ENCODE data around the gene DOP1B.
"Not testable (repeated sequence)": the region's sequence is repeated elsewhere in the genome, so short reads cannot be mapped to it uniquely, and the experiment has no call there.

The DOP1B gene

DNA sequence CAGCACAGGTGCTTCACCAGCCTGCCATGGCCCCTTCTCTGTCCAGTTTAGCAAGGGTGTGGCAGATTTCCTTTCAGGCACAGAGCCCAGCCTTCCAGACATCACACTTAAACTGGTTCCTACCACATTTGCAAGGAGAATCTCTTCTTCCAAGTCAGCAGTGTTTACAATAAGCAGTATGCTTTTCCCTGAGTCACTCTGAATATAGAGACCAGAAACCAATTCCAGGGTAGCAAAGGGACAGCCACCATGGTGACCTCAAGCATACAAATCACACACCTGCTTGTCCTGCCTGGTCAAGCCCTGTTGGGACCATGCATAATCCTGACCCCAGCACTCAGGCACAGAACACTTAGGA lies 30.4 kb upstream of the DOP1B start:
- H3K27me3 ChIP-seq (ENCODE audit: low read depth, low read length) = no peaks in the 10 kb centered on the region
- H3K27ac ChIP-seq (ENCODE audit: low read length) = no peak overlapping the region
- no peaks in the 10 kb centered on the region for H3K9me3 ChIP-seq (ENCODE audit: control insufficient read depth in 1 of 2, low read length in 2 of 2)
- H3K4me3 ChIP-seq (ENCODE audit: low read depth in 1 of 2, low read length in 2 of 2) = no peak overlapping the region
- H3K36me3 ChIP-seq (ENCODE audit: control insufficient read depth in 1 of 2, insufficient read depth in 2 of 2, low read length in 2 of 2) = no peaks in the 10 kb centered on the region
- peaks cover 7 to 13% of the 10 kb centered on the region in 2 donors for H3K4me1 ChIP-seq (ENCODE audit: control insufficient read depth in 1 of 2, insufficient read depth in 2 of 2, low read length in 2 of 2)

DNA sequence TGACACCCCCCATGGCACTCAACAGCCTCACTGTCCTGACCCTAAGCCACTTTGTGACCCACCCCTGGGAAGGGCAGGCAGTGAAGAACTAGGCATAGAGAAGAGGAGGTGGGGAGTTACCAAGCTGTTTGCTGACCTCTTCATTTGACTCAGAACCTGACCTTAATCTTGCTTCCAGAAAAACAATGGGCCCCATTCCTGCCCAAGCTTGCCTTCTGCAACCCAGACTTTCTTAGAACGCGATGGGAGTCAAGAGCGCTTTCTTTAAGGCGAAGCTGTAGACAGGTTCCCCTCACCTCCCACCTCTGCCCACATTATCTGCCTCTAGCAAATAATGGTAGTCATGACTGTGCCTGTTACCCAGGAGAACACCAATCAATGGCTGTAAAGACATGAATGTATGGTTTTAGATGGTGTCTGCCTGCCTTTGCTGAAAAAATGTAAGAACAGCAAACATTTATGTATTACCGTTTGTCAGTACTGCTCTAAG lies 30.0 kb upstream of the DOP1B start:
- Histone ChIP-seq H3K9me3 (ENCODE audit: control insufficient read depth in 1 of 2, low read length in 2 of 2) (no peaks in the 10 kb centered on the region), H3K27me3 (ENCODE audit: low read depth, low read length) (no peaks in the 10 kb centered on the region), H3K4me1 (ENCODE audit: control insufficient read depth in 1 of 2, insufficient read depth in 2 of 2, low read length in 2 of 2) (peaks cover 7 to 13% of the 10 kb centered on the region in 2 donors), H3K36me3 (ENCODE audit: control insufficient read depth in 1 of 2, insufficient read depth in 2 of 2, low read length in 2 of 2) (no peaks in the 10 kb centered on the region), H3K4me3 (ENCODE audit: low read depth in 1 of 2, low read length in 2 of 2) (no peak overlapping the region), H3K27ac (ENCODE audit: low read length) (no peak overlapping the region)

DNA sequence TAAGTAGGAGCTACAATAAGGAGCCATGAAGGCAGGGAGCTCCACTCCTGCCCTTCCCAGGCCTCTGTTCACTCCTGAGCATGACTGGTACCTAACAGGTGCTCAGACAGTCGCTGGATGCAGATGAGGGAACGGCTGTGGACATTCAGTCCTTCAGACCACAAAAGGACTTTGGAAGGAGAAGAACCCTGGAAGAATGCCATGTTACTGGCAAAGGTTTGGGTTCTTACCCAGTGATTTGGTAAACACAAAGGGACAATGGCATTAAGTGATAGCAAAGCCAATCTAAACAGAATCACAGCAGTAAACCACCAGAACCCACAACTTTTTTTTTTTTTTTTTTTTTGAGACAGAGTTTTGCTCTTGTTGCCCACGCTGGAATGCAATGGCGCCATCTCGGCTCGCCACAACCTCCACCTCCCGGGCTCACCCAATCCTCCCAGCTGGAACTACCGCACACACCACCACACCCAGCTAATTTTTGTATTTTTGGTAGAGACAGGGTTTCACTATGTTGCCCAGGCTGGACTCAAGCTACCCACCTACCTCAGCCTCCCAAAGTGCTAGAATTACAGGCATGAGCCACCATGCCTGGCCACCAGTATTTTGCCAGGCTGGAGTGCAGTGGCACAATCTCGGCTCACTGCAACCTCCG lies 29.2 kb upstream of the DOP1B start:
- H3K9me3 ChIP-seq (ENCODE audit: control insufficient read depth in 1 of 2, low read length in 2 of 2) = no peaks in the 10 kb centered on the region
- no peak overlapping the region for H3K4me3 ChIP-seq (ENCODE audit: low read depth in 1 of 2, low read length in 2 of 2)
- H3K27ac ChIP-seq (ENCODE audit: low read length) = no peak overlapping the region
- no peaks in the 10 kb centered on the region for H3K36me3 ChIP-seq (ENCODE audit: control insufficient read depth in 1 of 2, insufficient read depth in 2 of 2, low read length in 2 of 2)
- H3K4me1 ChIP-seq (ENCODE audit: control insufficient read depth in 1 of 2, insufficient read depth in 2 of 2, low read length in 2 of 2) = peaks cover 7 to 13% of the 10 kb centered on the region in 2 donors
- no peaks in the 10 kb centered on the region for H3K27me3 ChIP-seq (ENCODE audit: low read depth, low read length)

DNA sequence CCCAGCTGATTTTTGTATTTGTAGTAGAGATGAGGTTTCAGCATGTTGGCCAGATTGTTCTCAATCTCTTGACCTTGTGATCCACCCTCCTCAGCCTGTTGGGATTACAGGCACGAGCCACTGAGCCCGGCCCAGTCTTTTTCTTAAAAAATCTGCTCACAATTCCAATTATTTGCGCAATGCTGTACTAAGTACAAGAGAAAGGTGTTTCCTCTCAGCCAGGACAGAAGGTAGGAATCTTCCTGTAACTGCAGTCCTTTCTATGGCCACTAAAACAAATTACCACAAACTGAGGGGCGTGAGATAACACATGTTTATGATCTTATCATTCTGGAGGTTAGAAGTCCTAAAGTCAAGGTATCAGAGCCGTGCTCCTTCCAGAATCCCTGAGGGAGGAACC lies 28.6 kb upstream of the DOP1B start:
- no peak overlapping the region for H3K27ac ChIP-seq (ENCODE audit: low read length)

DNA sequence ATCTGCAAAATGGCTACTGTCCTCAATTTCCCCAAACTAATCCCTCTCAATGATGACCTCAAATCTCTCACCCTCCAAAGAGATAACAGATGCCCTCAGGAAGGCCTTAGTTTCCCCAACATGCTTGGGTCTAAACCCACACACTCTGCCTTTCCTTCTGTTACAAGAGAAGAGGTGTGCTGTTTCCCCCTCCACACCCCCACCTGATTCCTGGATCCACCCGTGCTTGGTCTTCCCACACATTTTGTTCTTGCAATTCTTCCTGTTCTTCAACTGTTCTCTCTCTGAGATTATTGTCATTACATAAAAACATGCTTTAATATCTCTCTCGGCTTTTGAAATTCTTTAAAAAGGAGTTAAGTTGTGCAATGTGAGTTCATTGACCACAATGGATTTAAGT lies 27.4 kb upstream of the DOP1B start:
- Histone ChIP-seq H3K36me3 (ENCODE audit: control insufficient read depth in 1 of 2, insufficient read depth in 2 of 2, low read length in 2 of 2) (no peaks in the 10 kb centered on the region), H3K27me3 (ENCODE audit: low read depth, low read length) (no peaks in the 10 kb centered on the region), H3K4me1 (ENCODE audit: control insufficient read depth in 1 of 2, insufficient read depth in 2 of 2, low read length in 2 of 2) (peaks cover 9 to 16% of the 10 kb centered on the region in 2 donors), H3K9me3 (ENCODE audit: control insufficient read depth in 1 of 2, low read length in 2 of 2) (no peaks in the 10 kb centered on the region), H3K4me3 (ENCODE audit: low read depth in 1 of 2, low read length in 2 of 2) (no peak overlapping the region), H3K27ac (ENCODE audit: low read length) (no peak overlapping the region)

More for the DNA sequence above, 28.6 kb upstream of the DOP1B start:
- Histone ChIP-seq H3K4me3 (ENCODE audit: low read depth in 1 of 2, low read length in 2 of 2) (no peak overlapping the region), H3K27me3 (ENCODE audit: low read depth, low read length) (no peaks in the 10 kb centered on the region), H3K36me3 (ENCODE audit: control insufficient read depth in 1 of 2, insufficient read depth in 2 of 2, low read length in 2 of 2) (no peaks in the 10 kb centered on the region), H3K4me1 (ENCODE audit: control insufficient read depth in 1 of 2, insufficient read depth in 2 of 2, low read length in 2 of 2) (peaks cover 7 to 13% of the 10 kb centered on the region in 2 donors), H3K9me3 (ENCODE audit: control insufficient read depth in 1 of 2, low read length in 2 of 2) (no peaks in the 10 kb centered on the region)

DNA sequence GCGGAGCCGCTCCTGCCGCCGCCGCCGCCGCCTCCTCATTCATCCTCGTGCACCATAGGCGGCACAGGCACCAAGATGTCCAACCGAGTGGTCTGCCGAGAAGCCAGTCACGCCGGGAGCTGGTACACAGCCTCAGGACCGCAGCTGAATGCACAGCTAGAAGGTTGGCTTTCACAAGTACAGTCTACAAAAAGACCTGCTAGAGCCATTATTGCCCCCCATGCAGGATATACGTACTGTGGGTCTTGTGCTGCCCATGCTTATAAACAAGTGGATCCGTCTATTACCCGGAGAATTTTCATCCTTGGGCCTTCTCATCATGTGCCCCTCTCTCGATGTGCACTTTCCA lies 26.2 kb upstream of the DOP1B start:
- H3K36me3 ChIP-seq (ENCODE audit: control insufficient read depth in 1 of 2, insufficient read depth in 2 of 2, low read length in 2 of 2); H3K27ac ChIP-seq (ENCODE audit: low read length); H3K27me3 ChIP-seq (ENCODE audit: low read depth, low read length); H3K9me3 ChIP-seq (ENCODE audit: control insufficient read depth in 1 of 2, low read length in 2 of 2): not testable (repeated sequence)
- H3K4me1 ChIP-seq (ENCODE audit: control insufficient read depth in 1 of 2, insufficient read depth in 2 of 2, low read length in 2 of 2) = peaks cover 14% of the 10 kb centered on the region in 2 donors
- peak overlapping the region in 1 of 2 donors; percentile 24 for H3K4me3 ChIP-seq (ENCODE audit: low read depth in 1 of 2, low read length in 2 of 2)

DNA sequence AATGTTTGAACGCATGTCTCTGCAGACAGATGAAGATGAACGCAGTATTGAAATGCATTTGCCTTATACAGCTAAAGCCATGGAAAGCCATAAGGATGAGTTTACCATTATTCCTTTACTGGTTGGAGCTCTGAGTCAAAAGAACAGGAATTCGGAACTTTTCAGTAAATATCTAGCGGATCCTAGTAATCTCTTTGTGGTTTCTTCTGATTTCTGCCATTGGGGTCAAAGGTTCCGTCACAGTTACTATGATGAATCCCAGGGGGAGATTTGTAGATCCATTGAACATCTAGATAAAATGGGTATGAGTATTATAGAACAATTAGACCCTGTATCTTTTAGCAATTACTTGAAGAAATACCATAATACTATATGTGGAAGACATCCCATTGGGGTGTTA lies 25.8 kb upstream of the DOP1B start:
- H3K4me3 ChIP-seq (ENCODE audit: low read depth in 1 of 2, low read length in 2 of 2); H3K27ac ChIP-seq (ENCODE audit: low read length); H3K9me3 ChIP-seq (ENCODE audit: control insufficient read depth in 1 of 2, low read length in 2 of 2); H3K36me3 ChIP-seq (ENCODE audit: control insufficient read depth in 1 of 2, insufficient read depth in 2 of 2, low read length in 2 of 2); H3K27me3 ChIP-seq (ENCODE audit: low read depth, low read length): not testable (repeated sequence)
- H3K4me1 ChIP-seq (ENCODE audit: control insufficient read depth in 1 of 2, insufficient read depth in 2 of 2, low read length in 2 of 2) = peaks cover 9 to 12% of the 10 kb centered on the region in 2 donors

DNA sequence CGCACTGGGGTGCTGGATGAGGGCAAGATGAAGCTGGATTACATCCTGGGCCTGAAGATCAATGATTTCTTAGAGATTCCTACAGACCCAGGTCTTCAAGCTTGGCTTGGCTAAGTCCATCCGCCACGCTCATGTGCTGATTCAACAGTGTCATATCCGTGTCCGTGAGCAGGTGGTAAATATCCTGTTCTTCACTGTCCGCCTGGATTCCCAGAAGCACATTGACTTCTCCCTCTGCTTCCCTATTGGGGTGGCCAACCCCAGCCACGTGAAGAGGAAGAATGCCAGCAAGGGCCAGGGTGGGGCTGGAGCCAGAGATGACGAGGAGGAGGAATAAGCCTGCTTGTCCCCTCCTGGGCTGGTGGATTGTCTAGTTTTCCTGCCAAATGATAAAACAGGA lies 23.9 kb upstream of the DOP1B start:
- Histone ChIP-seq H3K4me3 (ENCODE audit: low read depth in 1 of 2, low read length in 2 of 2) (no peak overlapping the region), H3K4me1 (ENCODE audit: control insufficient read depth in 1 of 2, insufficient read depth in 2 of 2, low read length in 2 of 2) (peaks cover 7 to 11% of the 10 kb centered on the region in 2 donors), H3K9me3 (ENCODE audit: control insufficient read depth in 1 of 2, low read length in 2 of 2) (no peaks in the 10 kb centered on the region), H3K27ac (ENCODE audit: low read length) (no peak overlapping the region), H3K36me3 (ENCODE audit: control insufficient read depth in 1 of 2, insufficient read depth in 2 of 2, low read length in 2 of 2) (no peaks in the 10 kb centered on the region), H3K27me3 (ENCODE audit: low read depth, low read length) (no peaks in the 10 kb centered on the region)

DNA sequence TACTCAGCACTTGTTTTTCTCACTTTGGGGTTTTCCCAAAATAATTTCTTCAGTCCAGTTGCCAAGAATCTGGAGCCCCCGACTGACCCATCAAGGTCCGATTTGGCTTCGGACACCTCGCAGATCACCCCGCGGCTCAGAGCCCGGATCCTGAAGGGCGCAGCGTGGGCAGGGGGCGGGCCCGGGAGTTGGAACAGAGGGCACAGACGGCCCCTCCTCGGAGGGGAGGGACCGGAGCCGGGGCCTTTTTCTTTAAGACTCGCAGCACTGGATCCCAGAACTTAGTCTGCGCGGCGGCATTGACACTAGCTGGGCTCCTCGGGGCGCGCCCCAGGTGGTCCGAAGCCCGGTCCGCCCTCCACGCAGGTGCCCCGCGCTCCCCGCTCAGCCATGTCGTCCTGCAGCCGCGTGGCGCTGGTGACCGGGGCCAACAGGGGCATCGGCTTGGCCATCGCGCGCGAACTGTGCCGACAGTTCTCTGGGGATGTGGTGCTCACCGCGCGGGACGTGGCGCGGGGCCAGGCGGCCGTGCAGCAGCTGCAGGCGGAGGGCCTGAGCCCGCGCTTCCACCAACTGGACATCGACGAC lies 21.7 kb upstream of the DOP1B start, which contains the start of gene CBR3:
Gene CBR3, plus strand, starts transcription at position 277 of the 588 bp plus-strand sequence. Its CDS starts 114 bp downstream, at position 391.
- Histone ChIP-seq H3K9me3 (ENCODE audit: control insufficient read depth in 1 of 2, low read length in 2 of 2) (no peaks in the 10 kb centered on the region), H3K4me1 (ENCODE audit: control insufficient read depth in 1 of 2, insufficient read depth in 2 of 2, low read length in 2 of 2) (peaks cover 7 to 11% of the 10 kb centered on the region in 2 donors), H3K27me3 (ENCODE audit: low read depth, low read length) (no peaks in the 10 kb centered on the region), H3K27ac (ENCODE audit: low read length) (peak within 1 kb of the TSS; percentile 86), H3K4me3 (ENCODE audit: low read depth in 1 of 2, low read length in 2 of 2) (peak within 1 kb of the TSS; percentile 83 to 96), H3K36me3 (ENCODE audit: control insufficient read depth in 1 of 2, insufficient read depth in 2 of 2, low read length in 2 of 2) (peaks cover 0 to 3% of the 10 kb centered on the region in 2 donors)

DNA sequence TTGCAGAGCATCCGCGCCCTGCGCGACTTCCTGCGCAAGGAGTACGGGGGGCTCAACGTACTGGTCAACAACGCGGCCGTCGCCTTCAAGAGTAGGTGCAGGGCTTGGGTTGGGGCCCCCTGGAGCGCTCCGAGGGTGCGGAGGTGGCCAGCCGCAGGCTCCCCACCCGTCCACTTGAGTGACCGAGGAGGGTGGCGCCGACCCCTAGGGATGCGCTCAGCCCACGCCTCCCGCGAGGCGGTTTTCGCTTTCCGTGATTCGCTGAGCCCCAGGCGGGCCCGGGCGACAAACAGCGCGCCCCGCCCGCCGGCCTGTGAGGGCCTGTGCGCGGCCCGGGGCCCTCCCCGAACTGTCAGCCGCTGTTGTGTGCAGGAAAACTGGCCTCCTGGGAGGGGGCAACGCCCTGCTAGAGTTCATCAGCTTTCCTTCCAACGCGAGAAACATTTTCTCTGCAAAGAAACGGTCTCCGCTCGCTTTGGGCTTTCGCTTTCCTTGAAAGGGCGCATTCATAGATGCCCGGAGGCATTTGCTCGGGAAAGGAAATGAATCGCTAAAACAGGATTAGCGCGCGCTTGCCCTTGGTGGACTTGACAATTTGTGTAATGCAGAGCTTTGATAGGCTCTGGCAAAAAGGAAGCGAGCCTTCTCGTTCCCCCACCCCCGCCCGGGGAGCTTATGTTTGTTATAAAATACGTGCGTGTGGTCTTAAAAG lies 21.1 kb upstream of the DOP1B start:
- Histone ChIP-seq H3K36me3 (ENCODE audit: control insufficient read depth in 1 of 2, insufficient read depth in 2 of 2, low read length in 2 of 2) (peaks cover 3 to 8% of the 10 kb centered on the region in 2 donors), H3K4me1 (ENCODE audit: control insufficient read depth in 1 of 2, insufficient read depth in 2 of 2, low read length in 2 of 2) (peaks cover 7 to 11% of the 10 kb centered on the region in 2 donors), H3K27me3 (ENCODE audit: low read depth, low read length) (no peaks in the 10 kb centered on the region), H3K27ac (ENCODE audit: low read length) (peak overlapping the region; percentile 86), H3K4me3 (ENCODE audit: low read depth in 1 of 2, low read length in 2 of 2) (peak overlapping the region; percentile 83 to 96), H3K9me3 (ENCODE audit: control insufficient read depth in 1 of 2, low read length in 2 of 2) (no peaks in the 10 kb centered on the region)

DNA sequence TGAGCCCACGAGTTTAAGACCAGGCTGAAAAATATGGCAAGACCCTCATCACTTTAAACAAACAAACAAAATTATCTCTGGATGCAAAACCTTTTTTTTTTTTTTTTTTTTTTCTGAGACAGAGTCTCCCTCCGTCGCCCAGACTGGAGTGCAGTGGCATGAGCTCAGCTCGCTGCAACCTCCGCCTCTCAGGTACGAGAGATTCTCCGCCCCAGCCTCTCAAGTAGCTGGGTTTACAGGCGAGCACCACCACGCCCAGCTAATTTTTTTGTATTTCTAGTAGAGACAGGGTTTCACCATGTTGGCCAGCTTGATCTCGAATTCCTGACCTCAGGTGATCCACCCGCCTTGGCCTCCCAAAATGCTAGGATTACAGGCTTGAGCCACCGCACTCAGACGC lies 16.8 kb upstream of the DOP1B start:
- H3K27me3 ChIP-seq (ENCODE audit: low read depth, low read length); H3K4me3 ChIP-seq (ENCODE audit: low read depth in 1 of 2, low read length in 2 of 2); H3K27ac ChIP-seq (ENCODE audit: low read length); H3K36me3 ChIP-seq (ENCODE audit: control insufficient read depth in 1 of 2, insufficient read depth in 2 of 2, low read length in 2 of 2); H3K9me3 ChIP-seq (ENCODE audit: control insufficient read depth in 1 of 2, low read length in 2 of 2): not testable (repeated sequence)
- peaks cover 0 to 12% of the 10 kb centered on the region in 2 donors for H3K4me1 ChIP-seq (ENCODE audit: control insufficient read depth in 1 of 2, insufficient read depth in 2 of 2, low read length in 2 of 2)

Data from muscle layer of duodenum (tissue), 2 donors.